ENCODE data around the gene PICK1.

- no peak for TF ChIP-seq CTCF (IDR thresholded peaks at IDR 0.05; ENCODE audit: insufficient read depth, low read depth, low read length)
- no peak for TF ChIP-seq EZH2 (IDR thresholded peaks at IDR 0.05; ENCODE audit: insufficient read depth, low read length)
Observed at GRCh38 chr22:38033522-38034277, 23.5 kb upstream of the PICK1 start.

Measured in astrocyte (in vitro differentiated cells and primary cell).